HG03558 (cell line): ENCODE measurements around the gene KYNU.
"Not testable (repeated sequence)": the region's sequence is repeated elsewhere in the genome, so short reads cannot be mapped to it uniquely, and the experiment has no call there.

ENCODE experiments used
- ATAC-seq: cut with Tn5 transposase; IDR thresholded peaks from one replicate; pipeline ENCODE4 v1.9.1; 2021; ENCODE audit warnings: moderate number of reproducible peaks; ENCODE audit not compliant: unreplicated experiment; ENCODE audit errors: extremely low read depth

The KYNU gene

DNA sequence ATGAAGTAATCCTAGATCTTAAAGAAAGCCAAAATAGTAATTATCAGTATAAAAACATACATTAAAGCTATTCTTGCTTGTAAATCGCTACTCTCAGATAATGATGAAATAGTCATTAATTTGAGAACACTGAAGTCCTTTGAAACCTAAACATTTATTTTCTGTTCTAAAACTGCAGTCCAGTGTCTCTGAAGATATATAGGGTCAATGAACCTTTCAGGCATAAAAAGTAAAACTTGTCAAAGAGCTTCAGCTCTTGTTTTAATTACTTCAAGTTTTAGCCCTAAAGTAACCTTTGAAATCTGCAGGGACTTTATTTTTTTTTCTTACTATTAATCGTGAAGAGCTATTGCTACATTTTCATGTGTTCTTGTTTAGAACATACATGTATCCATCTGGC lies 116.3 kb downstream of the KYNU start:
- no peak for ATAC-seq

DNA sequence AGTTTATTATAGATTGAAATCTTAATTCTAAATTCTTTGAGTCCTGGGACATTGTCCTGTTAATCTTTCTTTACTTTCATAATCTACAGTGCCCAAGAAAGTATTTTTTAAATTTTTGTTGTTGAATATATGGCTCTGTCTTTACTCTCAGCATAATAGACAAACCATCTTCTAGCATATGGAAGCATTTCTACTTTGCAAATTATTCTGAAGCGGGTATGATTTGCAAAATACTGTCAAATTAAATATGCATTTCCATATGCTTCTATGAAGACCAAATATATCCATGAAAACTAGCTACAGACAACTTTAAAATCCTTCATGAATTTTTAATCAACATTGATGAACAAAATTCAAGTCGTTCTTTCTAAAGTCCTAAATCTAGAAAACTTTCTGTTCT lies 117.2 kb downstream of the KYNU start:
- no peak for ATAC-seq

DNA sequence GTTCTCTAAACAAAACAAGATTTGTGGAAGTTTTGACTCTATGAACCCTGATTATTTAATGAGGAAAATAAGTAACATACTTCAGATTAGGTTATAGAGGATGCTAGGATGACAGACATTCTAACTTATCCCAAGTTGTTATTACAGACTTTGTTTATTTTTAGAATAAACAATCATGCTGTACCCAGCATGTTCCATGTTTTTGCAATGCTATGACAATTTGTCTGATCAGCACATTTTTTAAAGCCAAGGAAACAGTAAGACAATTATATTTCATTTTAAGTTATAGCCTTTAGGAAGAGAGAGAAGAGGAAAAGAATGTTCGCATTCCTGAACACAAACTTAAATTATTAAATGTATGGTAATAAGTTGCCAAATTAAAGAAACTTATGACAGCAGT lies 119.8 kb downstream of the KYNU start:
- no peak for ATAC-seq

DNA sequence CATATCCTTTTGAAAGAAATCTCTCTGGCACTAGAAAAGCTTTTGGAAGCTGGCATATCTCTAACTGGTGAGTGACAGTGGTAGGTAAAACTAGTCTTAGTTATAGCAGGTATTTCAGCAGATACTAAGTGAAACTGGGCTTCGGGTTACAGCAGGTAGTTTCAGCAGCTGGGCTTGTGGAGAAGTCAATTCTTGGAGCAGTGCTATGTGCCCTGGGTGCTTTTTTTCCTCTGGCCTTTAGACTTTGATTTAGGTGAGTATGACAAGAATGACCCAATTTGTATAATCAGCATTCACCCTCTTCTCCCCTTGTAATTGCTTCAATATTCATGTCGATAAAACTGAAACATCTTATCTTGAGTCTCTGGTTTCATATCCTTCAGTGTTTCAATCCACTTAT lies 123.1 kb downstream of the KYNU start:
- no peak for ATAC-seq

DNA sequence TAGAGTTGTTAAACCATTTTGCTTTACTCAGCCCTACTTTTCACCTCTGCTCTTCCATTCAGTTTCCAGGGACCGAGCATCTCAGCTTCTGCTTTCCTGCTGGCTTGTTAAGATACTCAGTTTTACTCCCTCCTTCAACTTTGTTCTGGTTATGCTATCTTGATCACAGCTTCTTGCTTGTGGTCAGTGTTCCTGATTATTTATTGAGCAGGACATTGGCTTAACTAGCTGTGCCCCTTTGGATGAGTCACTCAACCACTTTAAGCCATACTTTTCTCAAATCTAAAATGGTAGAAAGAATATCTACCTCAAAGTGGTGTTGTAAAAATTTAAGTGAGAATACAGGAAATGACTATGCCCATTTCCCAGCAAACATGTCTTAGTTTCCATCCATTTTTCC lies 124.0 kb downstream of the KYNU start:
- no peak for ATAC-seq

DNA sequence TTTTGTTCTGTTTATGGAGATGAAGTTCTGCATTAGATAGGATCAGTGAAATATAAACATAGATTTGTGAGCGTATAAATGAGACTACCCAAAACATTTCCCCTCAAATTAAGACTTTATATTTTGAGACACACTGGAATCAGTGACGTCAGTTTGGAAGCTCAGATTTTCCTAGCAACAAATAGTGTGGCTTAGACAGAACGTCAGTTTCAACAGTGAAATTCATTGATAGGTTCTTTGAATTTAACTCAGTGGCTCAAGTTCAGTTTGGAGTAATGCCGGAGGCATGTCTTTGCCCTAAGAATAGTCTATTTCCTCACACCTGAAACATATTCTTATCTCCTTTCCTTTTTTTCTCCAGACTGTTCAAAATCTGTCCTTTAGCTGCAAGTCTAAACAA lies 138.2 kb downstream of the KYNU start:
- no peak for ATAC-seq

DNA sequence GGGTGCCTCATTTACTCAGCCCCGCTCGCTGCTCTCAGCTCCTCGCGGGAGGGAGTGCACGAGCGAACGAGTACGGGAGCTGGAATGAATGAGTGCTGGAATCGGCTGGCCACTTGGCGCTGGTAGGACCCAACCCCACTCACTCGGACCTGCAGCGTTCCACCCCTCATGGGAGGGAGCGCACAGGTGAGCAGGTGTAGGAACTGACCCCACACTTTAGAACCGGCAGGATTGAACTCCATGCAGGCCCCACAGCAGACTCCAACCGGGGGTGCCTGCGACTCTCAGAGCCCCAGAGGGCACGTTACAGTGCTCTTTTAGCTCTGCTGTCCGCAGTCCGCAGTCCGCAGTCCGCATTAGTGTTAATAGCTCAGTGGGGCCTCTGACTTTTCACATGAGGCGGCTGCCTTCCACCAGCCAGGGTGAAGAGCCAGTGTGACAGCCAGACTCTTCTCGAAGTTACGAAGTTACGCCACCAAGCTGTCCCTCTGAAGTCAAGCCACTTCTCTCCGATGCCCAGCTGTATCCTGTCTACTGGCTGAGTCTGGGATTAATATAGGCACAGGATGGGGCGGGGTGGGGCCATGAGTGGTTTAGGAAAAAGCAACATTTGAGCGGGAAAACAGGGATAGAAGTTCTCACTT lies 149.1 kb downstream of the KYNU start:
- no peak for ATAC-seq

DNA sequence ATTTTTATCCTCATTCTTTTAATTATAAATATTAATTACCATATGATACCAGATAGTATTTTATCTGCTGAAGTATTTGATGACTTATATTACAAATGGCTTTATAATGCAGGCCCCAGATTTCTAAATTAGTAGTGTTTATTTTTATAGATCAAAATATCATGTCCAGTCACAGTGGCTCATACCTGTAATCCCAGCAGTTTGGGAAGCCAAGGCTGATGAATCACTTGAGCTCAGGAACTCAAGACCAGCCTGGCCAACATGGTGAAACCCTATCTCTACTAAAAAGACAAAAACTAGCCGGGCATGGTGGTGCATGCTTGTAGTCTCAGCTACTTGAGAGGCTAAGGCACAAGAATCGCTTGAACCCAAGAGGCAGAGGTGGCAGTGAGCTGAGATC lies 151.7 kb downstream of the KYNU start:
- no peak for ATAC-seq

DNA sequence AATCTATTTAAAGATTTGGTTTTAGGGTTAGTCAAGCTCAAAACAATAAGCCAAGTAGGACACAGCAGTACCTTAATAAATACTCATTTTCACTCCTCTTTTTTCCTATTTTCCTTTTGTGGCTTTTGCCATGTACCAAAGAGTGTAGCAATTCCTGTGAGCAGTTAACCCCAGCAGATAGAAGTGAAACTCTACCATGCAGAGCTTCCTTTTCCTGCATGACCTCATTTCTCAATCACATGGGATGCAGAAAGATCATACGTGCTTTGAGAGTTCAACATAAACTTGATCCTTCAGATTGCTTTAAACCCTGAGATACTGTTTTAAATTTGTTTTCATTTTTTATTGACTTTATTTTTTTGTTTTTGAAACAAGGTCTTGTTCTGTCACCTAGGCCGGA lies 152.7 kb downstream of the KYNU start:
- no peak for ATAC-seq

DNA sequence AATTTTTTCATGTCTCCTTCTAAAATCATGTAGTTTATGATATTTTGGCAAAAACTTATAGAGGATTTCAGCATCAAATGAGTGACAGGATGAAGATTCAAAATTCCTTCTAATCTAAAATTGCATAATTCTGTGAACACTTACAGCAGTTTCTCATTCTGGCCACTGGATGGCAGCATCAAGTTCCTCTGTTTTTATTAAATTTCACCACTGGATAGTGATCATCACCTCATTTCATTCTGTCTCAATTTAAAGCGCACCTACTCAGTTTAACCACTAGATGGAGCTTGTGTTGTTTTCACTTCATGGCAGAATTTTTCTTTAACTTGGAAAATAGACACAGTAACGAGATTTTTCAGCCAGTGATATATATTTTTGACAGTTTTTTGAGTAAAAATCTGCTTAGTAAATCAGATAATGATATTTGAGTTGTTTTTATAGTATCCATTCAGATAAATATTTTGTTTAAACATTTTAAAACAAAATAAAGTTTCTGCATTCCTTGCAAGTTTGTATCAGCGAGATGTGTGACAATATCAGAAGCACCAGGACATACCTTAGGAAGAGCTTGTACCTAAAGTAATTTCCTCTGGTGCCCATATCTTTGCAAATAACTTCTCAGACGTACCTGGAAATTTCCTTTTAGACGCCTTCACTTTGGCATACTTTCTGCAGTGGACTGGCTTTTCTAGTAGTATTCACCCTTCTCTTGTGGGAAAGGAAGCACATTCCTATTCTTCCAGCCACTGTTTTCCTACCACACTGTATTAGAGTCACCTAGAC lies 157.0 kb downstream of the KYNU start:
- ATAC-seq, result peak; percentile 89

DNA sequence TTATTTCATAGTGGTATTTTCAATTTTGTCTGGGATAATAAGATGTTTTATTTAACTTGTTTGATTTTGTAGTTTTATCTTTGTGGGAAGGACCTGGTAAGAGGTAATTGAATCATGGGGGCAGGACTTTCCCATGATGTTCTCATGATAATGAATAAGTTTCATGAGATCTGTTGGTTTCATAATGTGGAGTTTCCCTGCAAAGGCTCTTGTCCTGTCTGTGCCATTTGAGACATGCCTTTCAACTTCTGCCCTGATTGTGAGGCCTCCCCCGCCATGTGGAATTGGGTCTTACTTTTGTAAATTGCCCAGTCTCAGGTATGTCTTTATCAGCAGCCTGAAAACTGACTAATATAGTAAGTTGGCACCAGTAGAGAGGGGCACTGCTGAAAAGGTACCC lies 174.0 kb downstream of the KYNU start:
- no peak for ATAC-seq

DNA sequence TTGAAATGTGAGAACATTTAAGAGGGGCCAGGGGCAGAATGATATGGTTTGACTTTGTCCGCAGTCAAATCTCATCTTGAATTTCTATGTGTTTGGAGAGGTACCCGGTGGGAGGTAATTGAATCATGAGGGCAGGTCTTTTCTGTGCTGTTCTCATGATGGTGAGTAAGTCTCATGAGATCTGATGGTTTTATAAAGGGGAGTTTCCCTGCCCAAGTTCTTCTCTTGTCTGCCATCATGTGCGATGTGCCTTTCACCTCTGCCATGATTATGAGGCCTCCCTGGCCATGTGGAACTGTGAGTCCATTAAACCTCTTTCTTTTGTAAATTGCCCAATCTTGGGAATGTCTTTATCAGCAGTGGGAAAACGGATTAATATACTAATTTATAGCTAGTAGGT lies 176.0 kb downstream of the KYNU start:
- not testable (repeated sequence) for ATAC-seq

DNA sequence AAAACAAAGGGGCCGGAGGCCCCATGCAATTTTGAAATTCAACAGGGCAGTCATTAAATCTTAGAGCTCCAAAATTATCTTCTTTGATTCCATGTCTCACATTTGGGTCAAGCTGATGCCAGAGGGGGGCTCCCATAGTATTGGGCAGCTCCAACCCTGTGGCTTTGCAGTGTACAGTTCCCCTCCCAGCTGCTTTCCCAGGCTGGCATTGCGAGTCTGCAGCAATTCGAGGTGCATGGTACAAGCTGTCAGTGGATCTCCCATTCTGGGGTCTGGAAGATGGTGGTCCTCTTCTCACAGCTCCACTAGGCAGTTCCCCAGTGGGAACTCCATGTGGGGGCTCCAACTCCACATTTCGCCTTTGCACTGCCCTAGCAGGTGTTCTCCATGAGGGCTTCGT lies 179.1 kb downstream of the KYNU start:
- no peak for ATAC-seq

DNA sequence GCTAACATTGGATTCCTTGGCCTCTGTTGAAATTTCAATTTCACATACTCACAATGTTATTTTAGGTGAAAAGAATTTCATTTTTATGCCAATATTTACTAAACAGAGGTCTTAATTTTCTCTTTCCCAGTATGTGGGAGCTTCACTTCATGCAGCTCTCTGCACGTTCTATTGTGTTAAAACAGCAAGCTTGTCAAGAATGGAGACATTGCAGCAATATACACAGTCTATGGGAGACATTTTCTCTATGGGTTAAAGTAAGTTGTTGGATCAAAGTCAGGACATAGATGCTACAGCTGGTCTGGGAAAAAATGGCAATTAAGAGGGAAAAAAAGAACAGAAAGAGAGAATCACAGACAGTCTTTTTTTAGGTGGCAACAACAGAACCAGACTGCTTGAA lies 181.4 kb downstream of the KYNU start:
- no peak for ATAC-seq

DNA sequence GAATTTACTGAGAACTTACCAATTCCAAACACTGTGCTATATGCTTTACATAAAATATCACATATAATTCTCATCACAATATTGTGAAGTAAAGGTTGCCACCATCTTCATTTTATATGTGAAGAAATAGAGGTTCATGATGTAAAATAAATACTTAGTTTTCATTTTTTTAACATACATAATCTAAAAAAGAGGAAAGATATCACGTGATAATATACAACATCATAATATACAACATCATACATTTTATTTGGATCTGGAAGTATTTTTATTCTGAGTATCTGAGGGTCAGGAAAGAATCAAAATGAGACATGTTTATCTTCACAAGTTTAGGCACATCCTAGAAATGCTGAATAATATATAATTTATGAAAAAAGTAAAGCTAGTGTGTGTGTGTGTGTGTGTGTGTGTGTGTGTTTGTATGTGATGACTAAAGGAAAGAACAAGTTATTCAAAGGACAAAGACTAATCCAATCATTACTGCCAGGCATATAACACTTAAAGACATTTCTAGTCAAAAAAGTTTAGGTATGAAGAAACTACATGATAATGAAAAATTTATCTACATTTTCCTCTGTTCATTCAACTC lies 186.2 kb downstream of the KYNU start:
- no peak for ATAC-seq

DNA sequence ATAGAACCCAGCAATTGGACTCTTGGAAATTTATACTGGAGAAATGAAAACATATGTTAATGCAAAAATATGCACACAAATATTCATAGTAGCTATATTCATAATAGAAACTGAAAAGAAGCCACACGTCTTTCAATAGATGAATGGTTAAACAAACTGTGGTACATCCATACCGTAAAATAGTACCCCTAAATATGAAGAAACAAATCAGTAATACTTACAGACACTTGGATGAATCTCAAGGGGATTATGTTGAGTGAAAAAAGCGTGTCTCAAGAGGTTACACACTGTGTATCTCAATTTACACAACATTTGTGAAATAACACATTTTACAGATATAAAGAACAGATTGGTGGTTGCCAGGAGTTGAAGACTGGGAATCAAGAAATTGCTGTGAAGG lies 190.6 kb downstream of the KYNU start:
- no peak for ATAC-seq

DNA sequence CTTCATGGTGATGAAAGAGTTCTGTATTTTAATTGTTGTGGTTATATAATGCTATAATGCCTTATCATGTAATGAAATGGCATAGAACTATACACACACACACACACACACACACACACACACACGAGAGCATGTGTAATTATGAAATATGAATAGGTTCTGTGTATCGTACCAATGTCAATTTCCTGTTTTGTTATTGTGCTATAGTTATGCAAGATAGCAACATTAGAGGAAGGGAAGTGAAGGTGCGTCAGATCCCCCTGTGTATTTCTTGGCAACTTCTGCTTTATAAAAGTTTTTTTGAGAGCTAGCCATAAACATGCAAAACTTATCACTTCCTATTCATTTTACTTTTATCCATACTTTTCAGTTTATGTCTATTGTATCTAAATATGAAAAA lies 191.0 kb downstream of the KYNU start:
- no peak for ATAC-seq

DNA sequence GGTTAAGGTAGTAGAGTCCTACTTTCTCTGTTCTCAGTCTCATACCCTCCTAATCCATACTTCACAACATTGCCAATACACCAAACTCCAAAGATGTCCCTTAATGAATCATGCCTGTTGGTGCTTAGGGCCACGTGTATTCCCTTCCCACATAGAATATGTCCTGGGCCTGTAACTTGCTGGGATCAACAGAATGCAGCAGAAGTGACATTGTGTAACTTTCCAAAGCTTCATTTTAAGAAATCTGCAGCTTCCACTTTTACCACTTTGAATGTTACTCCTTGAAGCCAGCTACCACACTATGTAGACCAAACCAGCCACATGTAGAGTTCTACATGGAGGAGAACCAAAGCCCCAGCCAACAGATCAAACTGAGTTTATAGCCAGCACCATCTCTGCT lies 193.2 kb downstream of the KYNU start:
- no peak for ATAC-seq

DNA sequence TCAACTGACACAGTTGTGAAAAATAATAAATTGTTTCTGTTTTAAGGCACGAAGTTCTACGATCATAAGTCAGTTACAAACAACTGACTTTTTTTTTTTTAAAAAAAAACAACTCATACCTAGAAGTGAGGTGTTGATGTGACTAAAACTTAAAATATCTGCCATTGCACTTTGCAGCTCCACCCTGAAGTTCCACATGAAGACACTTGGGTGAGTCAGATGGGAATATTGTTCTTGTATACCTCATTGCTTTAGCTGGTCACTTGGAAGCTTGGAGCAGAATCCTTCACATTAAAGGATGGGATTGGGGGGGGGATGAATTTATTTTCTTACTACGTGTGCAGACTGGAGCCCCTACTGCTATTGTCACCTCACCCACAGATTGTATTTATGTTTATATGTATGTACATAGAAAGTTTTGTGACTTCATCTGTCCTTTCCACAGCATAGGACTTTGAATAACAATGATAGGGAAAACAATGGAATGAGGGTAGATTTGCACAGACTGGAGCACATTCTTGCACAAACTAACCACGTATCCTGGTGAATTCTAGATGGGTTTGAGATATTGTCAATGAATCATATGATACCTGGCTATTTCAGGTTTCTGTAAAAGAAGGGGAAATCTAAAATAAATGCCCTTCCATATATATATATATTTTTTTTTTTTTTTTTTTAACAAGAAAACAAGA lies 193.9 kb downstream of the KYNU start:
- no peak for ATAC-seq

DNA sequence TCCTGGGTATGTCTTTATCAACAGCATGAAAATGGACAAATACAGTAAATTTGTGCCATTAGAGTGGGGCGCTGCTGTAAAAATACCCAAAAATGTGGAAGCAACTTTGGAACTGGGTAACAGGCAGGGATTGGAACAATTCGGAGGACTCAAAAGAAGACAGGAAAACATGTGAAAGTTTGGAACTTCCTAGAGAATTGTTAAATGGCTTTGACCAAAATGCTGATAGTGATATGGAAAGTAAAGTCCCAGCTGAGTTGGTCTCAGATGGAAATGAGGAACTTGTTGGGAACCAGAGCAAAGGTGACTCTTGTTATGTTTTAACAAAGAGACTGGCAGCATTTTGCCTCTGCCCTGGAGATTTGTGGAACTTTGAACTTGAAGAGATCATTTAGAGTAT lies 197.4 kb downstream of the KYNU start:
- ATAC-seq, result not testable (repeated sequence)

DNA sequence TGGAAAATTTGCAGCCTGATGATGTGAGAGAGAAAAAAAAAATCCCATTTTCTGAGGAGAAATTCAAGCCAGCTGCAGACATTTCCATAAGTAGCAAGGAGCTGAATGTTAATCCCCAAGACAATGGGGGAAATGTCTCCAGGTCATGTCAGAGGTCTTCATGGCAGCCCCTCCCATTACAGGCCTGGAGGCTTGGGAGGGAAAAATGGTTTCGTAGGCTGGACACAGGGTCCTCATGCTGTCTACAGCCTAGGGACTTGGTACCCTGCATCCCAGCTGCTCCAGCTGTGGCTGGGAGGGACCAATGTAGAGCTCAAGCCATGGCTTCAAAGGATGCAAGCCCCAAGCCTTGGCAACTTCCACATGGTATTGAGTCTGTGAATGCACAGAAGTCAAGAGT lies 198.2 kb downstream of the KYNU start:
- no peak for ATAC-seq
